AG04449 (cell line): ENCODE results near the gene RIMS4.

ENCODE experiments used
- CTCF ChIA-PET: fragments of 350-600 bp; formaldehyde crosslinking; extraction: SDS; loops from one replicate; lab custom pipeline; 2021; ENCODE audit warnings: antibody characterized with exemption; lab: Yijun Ruan, JAX
- POLR2A ChIA-PET: fragments of 400-600, 350-600 bp; formaldehyde crosslinking; extraction: SDS; loops from one replicate; lab custom pipeline; 2020; ENCODE audit warnings: antibody characterized with exemption, inconsistent platforms; lab: Yijun Ruan, JAX
- DNase-seq: peaks from one replicate; pipeline ENCODE4 v3.0.0-alpha.2; 2010; ENCODE audit warnings: low read depth, low spot score
- H3K4me3 ChIP-seq: 2 replicates; pipeline ENCODE4 v1.5.1; 2011; ENCODE audit warnings: low read depth, mild to moderate bottlenecking, control low read depth, low read length
- CTCF ChIP-seq: IDR thresholded peaks from one replicate; pipeline ENCODE4 v1.5.1; 2011; ENCODE audit warnings: mild to moderate bottlenecking, moderate library complexity, low read length, control low read depth, inconsistent platforms; ENCODE audit not compliant: insufficient read depth; ENCODE audit errors: missing control alignments

The RIMS4 gene

GRCh38 chr20:44796311-44796710 lies 14.0 kb downstream of the RIMS4 start:
- TF ChIP-seq CTCF = no peak
- ChIA-PET CTCF (no interaction called here), POLR2A (no interaction called here)
- H3K4me3 ChIP-seq = no peak overlapping the region
- DNase-seq = no peak

- CTCF ChIA-PET = interaction anchor here (1.4 kb wide), 1 partner anchor 48 kb away, joined by 4 read pairs; no protein-coding TSS in a partner anchor
- H3K4me3 ChIP-seq = no peak overlapping the region
- no peak for DNase-seq
- POLR2A ChIA-PET = no interaction called here
- no peak for TF ChIP-seq CTCF
Measured at GRCh38 chr20:44795836-44796235, 14.5 kb downstream of the RIMS4 start.

- TF ChIP-seq CTCF = no peak
- POLR2A ChIA-PET = no interaction called here
- no peak for DNase-seq
- CTCF ChIA-PET = no interaction called here
- H3K4me3 ChIP-seq = no peak overlapping the region
Measured at GRCh38 chr20:44792796-44793195, 17.6 kb downstream of the RIMS4 start.

- ChIA-PET CTCF (interaction anchor here (1.7 to 1.9 kb wide), 2 partner anchors 10 to 43 kb away, joined by 5 to 7 read pairs; no protein-coding TSS in a partner anchor), POLR2A (no interaction called here)
- no peak overlapping the region for H3K4me3 ChIP-seq
- no peak for TF ChIP-seq CTCF
- no peak for DNase-seq
Measured at GRCh38 chr20:44790638-44791393, 19.5 kb downstream of the RIMS4 start.

GRCh38 chr20:44788706-44789456 lies 21.5 kb downstream of the RIMS4 start:
- DNase-seq = no peak
- no peak overlapping the region for H3K4me3 ChIP-seq
- no peak for TF ChIP-seq CTCF
- POLR2A ChIA-PET = no interaction called here
- CTCF ChIA-PET = interaction anchor here (1.3 to 1.9 kb wide), 2 partner anchors 11 to 41 kb away, joined by 5 to 7 read pairs; no protein-coding TSS in a partner anchor

GRCh38 chr20:44787299-44787698 lies 23.0 kb downstream of the RIMS4 start:
- ChIA-PET POLR2A (no interaction called here), CTCF (interaction anchor here (2.5 kb wide), 1 partner anchor 39 kb away, joined by 6 read pairs; no protein-coding TSS in a partner anchor)
- H3K4me3 ChIP-seq = no peak overlapping the region
- no peak for DNase-seq
- TF ChIP-seq CTCF = no peak
